Measurements from ENCODE around the gene RAB11FIP4. TPM values are rescaled to one million over a fixed set of nuclear protein-coding genes. Genes with fewer than 3 reads are reported as not detected.

The RAB11FIP4 gene
- total RNA-seq, 2 donors from 2014 or later, result 0.68 to 3.7 TPM

DNA sequence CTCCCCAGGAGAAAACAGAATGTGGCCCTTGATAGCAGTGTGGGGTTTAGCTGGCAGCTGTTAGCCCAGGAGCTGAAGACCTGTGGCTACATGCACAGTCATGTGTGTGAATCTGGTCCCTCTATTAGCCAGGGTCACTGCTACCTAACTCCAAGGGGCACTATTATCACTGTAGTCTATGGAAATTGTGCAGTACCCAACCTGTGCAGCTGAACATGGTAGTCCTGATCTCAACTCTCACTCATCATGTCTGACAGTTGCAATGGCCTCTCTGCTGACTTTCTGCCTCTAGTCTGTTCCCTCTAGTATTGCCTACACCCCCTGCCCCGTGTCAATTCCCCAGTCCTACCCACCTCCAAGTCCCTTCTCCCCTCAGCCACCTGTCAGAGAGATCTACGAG is 67.4 kb downstream of the RAB11FIP4 start:
- ATAC-seq (ENCODE audit: insufficient number of reproducible peaks, low FRiP score, low read depth), result no peak
- Histone ChIP-seq H3K4me3 (no peak overlapping the region), H3K4me1 (ENCODE audit: control insufficient read depth in 1 of 2, low read depth in 2 of 2) (no peaks in the 10 kb centered on the region), H3K9me3 (no peaks in the 10 kb centered on the region), H3K36me3 (no peaks in the 10 kb centered on the region), H3K27ac (no peak overlapping the region), H3K27me3 (replicated peaks; ENCODE audit: insufficient read depth) (no peaks in the 10 kb centered on the region)
- no peak for TF ChIP-seq CTCF (IDR thresholded peaks at IDR 0.05)
- DNase-seq (ENCODE audit: low spot score), result no peak

GRCh38 chr17:31459716-31460115 is 68.2 kb downstream of the RAB11FIP4 start:
- Histone ChIP-seq H3K4me3 (no peak overlapping the region), H3K36me3 (no peaks in the 10 kb centered on the region), H3K27me3 (replicated peaks; ENCODE audit: insufficient read depth) (no peaks in the 10 kb centered on the region), H3K9me3 (no peaks in the 10 kb centered on the region), H3K4me1 (ENCODE audit: control insufficient read depth in 1 of 2, low read depth in 2 of 2) (no peaks in the 10 kb centered on the region), H3K27ac (no peak overlapping the region)
- TF ChIP-seq CTCF (IDR thresholded peaks at IDR 0.05), result no peak
- DNase-seq (ENCODE audit: low spot score), result no peak
- no peak for ATAC-seq (ENCODE audit: insufficient number of reproducible peaks, low FRiP score, low read depth)

DNA sequence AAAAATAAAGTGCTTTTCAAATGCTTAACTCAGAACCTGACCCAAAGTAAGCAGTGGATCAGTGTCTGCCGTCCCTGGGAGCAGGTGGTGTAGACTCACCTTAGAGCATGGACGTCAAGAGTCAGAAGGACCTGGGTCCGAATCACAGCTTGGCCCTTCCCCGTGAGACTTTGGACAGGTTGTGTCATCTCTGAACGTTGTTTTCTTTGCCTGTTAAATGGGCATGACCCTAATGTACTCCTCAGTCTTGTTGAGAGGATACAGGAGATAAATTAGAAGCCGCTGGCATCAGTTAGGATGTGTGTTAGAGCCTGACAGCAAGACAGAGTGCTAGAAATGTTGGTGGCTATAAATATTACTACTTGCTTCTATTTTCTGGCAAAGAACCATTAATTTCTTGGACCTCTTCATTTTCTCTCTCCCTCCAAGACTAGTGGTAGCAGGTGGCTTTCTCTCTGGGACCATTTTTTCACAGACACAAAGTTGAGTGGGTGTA is 68.8 kb downstream of the RAB11FIP4 start:
- TF ChIP-seq CTCF (IDR thresholded peaks at IDR 0.05), result no peak
- Histone ChIP-seq H3K27ac (no peak overlapping the region), H3K4me1 (ENCODE audit: control insufficient read depth in 1 of 2, low read depth in 2 of 2) (no peaks in the 10 kb centered on the region), H3K9me3 (no peaks in the 10 kb centered on the region), H3K36me3 (no peaks in the 10 kb centered on the region), H3K4me3 (no peak overlapping the region), H3K27me3 (replicated peaks; ENCODE audit: insufficient read depth) (no peaks in the 10 kb centered on the region)
- no peak for DNase-seq (ENCODE audit: low spot score)
- no peak for ATAC-seq (ENCODE audit: insufficient number of reproducible peaks, low FRiP score, low read depth)

DNA sequence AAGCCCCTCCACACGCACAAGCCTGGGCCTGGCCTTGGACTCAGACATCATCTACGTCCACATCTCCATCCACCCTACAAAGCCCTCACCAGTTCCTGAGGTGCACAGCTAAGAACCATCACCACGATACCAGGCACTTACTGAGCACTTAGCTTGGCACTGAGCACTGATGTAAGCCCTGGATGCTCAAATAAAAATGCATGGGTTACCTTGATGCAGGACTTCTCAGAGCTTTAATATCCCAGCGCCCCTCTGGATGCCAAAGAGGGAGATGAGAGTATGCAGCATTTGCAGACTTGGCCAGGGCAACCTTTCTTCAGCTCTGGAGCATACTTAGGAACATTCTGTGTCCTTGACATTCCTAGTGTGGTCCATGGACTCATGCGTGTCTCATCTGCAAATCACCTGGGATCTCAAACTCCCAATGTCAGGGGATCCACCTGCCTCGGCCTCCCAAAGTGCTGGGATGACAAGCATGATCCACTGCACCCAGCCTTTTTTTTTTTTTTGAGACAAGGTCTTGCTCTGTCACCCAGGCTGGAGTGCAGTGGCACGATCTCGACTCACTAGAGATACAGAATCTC is 69.8 kb downstream of the RAB11FIP4 start:
- no peak for ATAC-seq (ENCODE audit: insufficient number of reproducible peaks, low FRiP score, low read depth)
- no peak overlapping the region for H3K4me3 ChIP-seq

DNA sequence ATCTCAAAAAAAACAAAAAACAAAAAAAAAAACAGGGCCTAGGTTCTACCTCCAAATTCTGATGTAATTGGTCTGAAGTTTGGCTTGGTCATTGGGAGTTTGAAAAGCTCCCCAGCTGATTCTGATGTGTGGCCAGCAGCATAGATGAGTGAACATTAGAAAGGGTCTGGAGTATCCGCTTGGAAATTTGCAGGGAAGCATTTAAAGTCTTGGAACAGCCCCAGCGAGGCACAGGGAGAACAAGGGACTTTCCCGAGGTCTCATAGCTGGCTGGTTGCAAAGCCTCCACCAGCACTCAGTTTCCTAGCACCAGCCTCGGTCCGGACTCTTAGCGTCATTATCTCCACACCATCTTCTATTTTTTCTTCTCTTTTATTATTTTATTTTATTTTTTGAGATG is 70.8 kb downstream of the RAB11FIP4 start:
- Histone ChIP-seq H3K4me3 (no peak overlapping the region), H3K36me3 (no peaks in the 10 kb centered on the region), H3K9me3 (no peaks in the 10 kb centered on the region), H3K4me1 (ENCODE audit: control insufficient read depth in 1 of 2, low read depth in 2 of 2) (no peaks in the 10 kb centered on the region), H3K27me3 (replicated peaks; ENCODE audit: insufficient read depth) (no peaks in the 10 kb centered on the region), H3K27ac (no peak overlapping the region)
- no peak for ATAC-seq (ENCODE audit: insufficient number of reproducible peaks, low FRiP score, low read depth)
- no peak for TF ChIP-seq CTCF (IDR thresholded peaks at IDR 0.05)
- DNase-seq (ENCODE audit: low spot score), result no peak

More for the DNA sequence above, 69.8 kb downstream of the RAB11FIP4 start:
- H3K36me3 ChIP-seq, result no peaks in the 10 kb centered on the region
- TF ChIP-seq CTCF (IDR thresholded peaks at IDR 0.05), result no peak
- DNase-seq (ENCODE audit: low spot score), result no peak
- no peaks in the 10 kb centered on the region for H3K9me3 ChIP-seq
- H3K4me1 ChIP-seq (ENCODE audit: control insufficient read depth in 1 of 2, low read depth in 2 of 2), result no peaks in the 10 kb centered on the region
- no peak overlapping the region for H3K27ac ChIP-seq
- no peaks in the 10 kb centered on the region for H3K27me3 ChIP-seq (replicated peaks; ENCODE audit: insufficient read depth)
